ENCODE data around the gene CADM1.

- TF ChIP-seq, protein P1, sequence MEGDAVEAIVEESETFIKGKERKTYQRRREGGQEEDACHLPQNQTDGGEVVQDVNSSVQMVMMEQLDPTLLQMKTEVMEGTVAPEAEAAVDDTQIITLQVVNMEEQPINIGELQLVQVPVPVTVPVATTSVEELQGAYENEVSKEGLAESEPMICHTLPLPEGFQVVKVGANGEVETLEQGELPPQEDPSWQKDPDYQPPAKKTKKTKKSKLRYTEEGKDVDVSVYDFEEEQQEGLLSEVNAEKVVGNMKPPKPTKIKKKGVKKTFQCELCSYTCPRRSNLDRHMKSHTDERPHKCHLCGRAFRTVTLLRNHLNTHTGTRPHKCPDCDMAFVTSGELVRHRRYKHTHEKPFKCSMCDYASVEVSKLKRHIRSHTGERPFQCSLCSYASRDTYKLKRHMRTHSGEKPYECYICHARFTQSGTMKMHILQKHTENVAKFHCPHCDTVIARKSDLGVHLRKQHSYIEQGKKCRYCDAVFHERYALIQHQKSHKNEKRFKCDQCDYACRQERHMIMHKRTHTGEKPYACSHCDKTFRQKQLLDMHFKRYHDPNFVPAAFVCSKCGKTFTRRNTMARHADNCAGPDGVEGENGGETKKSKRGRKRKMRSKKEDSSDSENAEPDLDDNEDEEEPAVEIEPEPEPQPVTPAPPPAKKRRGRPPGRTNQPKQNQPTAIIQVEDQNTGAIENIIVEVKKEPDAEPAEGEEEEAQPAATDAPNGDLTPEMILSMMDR (IDR thresholded peaks at IDR 0.05), result no peak
- TF ChIP-seq POLR2A (IDR thresholded peaks at IDR 0.05), result no peak
- no peak for TF ChIP-seq EP300 (IDR thresholded peaks at IDR 0.05)
Measured at GRCh38 chr11:115207166-115207591, 297.0 kb downstream of the CADM1 start.
